Measurements from ENCODE around the gene CUBN. TPM values are rescaled to one million over a fixed set of nuclear protein-coding genes. Genes with fewer than 3 reads are reported as not detected.
A peak's percentile ranks its signal among the peaks of the same experiment; 100 is the strongest.

Gene CUBN
- total RNA-seq, 8 experiments from 2014 or later = 0.58 to 23.2 (median 1.4) TPM

DNA sequence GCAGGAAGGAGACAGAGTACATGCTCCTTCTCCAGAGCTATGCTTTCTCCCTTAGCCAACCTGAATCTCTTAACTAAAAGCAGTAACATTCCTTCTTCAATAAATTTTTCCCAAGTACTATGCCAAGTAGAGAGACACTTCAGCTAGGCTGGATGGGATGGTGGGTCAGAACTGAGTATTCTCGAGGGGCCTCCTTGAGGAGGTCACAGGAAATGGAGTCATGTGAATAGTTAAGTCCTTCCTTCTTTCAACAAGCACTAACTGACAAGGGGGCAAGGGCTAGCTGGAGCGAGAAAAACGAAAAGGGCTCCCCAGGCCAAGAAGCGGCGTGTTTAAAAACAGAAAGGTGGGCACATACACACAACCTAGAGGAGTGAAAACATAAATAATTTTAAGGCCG lies 317.8 kb downstream of the CUBN start:
- Histone ChIP-seq H3K4me1 (replicated peaks in 1 of 2) (peaks cover 2 to 8% of the 10 kb centered on the region in 2 donors), H3K4me3 (no peak overlapping the region), H3K27ac (no peak overlapping the region)
- in situ Hi-C loops (cut with MboI; ENCODE audit: low pct_unique_long_range_greater_than_20kb in 2 of 9, low sequenced_read_pairs in 9 of 9, unreplicated experiment in 9 of 9) = loop anchor here in 1 of 9 experiments (25.0 kb wide), 1 partner anchor 924 kb away; no protein-coding TSS in a partner anchor
- WGBS, 10 experiments = 60 to 100% (median 93%) methylated on average over 1 to 5 of the region's 6 CpGs
- ATAC-seq (replicated peaks in 6 of 8) = no peak

DNA sequence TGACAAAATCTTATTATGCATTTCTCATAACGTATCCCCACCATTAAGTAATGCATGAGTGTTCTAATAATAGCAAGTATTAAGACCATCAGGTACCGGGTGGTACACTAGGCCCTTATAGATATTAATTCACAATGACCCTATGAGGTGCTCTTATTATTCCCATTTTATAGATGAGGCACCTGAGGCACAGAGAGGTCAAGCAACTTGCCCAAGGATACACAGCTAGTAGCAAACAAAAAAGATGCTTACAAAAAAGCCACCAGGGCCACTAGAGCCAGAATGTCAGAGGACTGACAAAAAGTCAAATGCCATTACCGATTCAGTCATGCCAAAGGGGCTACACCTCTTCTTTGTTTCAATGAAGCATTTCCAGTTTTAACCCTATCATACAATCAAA lies 318.3 kb downstream of the CUBN start:
- WGBS, 10 experiments = 14 to 100% (median 91%) methylated on average over 1 to 3 of the region's 3 CpGs; no CpG with 5 or more reads in 2 of the 10 experiments
- in situ Hi-C loops (cut with MboI; ENCODE audit: low pct_unique_long_range_greater_than_20kb in 2 of 9, low sequenced_read_pairs in 9 of 9, unreplicated experiment in 9 of 9) = loop anchor here in 1 of 9 experiments (25.0 kb wide), 1 partner anchor 924 kb away; no protein-coding TSS in a partner anchor
- Histone ChIP-seq H3K27ac (no peak overlapping the region), H3K4me1 (replicated peaks in 1 of 2) (peaks cover 2 to 6% of the 10 kb centered on the region in 2 donors), H3K4me3 (no peak overlapping the region)
- ATAC-seq (replicated peaks in 6 of 8) = no peak

GRCh38 chr10:16809074-16809718 lies 320.4 kb downstream of the CUBN start:
- Histone ChIP-seq H3K27ac (no peak overlapping the region), H3K4me3 (no peak overlapping the region), H3K4me1 (replicated peaks in 1 of 2) (peaks cover 0 to 2% of the 10 kb centered on the region in 2 donors)
- peak in 3 of 8 experiments; percentile 85 to 97 (median 95) for ATAC-seq (replicated peaks in 6 of 8)
- in situ Hi-C loops (cut with MboI; ENCODE audit: low pct_unique_long_range_greater_than_20kb in 2 of 9, low sequenced_read_pairs in 9 of 9, unreplicated experiment in 9 of 9) = loop anchor here in 1 of 9 experiments (25.0 kb wide), 1 partner anchor 922 kb away; no protein-coding TSS in a partner anchor
- WGBS, 10 experiments = 51 to 100% (median 87%) methylated on average over 2 to 6 of the region's 6 CpGs

DNA sequence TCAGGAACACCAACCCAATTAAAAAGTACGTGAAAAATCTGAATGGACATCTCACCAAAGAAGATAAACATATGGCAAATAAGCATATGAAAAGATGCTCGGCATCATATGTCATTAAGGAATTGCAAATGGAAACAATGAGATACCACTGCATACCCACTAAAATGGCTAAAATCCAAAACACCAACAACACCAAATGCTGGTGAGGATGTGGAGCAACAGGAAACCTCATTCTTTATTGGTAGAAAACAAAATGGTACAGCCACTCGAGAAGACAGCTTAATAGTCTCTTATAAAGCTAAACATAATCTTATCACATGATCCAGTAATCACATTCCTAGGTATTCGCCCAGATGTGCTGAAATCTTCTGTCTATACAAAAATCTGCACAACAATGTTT lies 325.5 kb downstream of the CUBN start:
- H3K27ac ChIP-seq = no peak overlapping the region
- ATAC-seq (replicated peaks in 6 of 8) = no peak
- H3K4me3 ChIP-seq = no peak overlapping the region
- H3K4me1 ChIP-seq (replicated peaks in 1 of 2) = no peaks in the 10 kb centered on the region
- WGBS, 10 experiments = 33 to 100% (median 81%) methylated on average over 1 to 4 of the region's 4 CpGs
- in situ Hi-C loops (cut with MboI; ENCODE audit: low pct_unique_long_range_greater_than_20kb in 2 of 9, low sequenced_read_pairs in 9 of 9, unreplicated experiment in 9 of 9) = loop anchor here in 1 of 9 experiments (25.0 kb wide), 1 partner anchor 917 kb away; no protein-coding TSS in a partner anchor

DNA sequence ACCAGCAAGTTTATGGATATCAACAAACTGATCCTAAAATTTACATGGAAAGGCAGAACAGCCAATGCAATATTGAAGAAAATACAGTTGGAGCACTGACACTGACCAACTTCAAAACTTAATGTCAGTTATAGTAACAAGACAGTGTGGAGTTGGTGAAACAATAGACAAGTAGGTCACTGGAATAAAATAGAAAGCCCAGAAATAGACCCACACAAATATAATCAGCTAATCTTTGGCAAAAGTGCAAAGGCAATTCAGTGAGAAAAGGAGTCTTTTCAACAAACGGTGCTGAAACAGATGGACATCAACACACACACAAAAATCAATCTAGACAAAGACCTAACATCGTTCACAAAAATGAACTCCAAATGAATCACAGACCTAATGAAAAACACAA lies 326.1 kb downstream of the CUBN start:
- Histone ChIP-seq H3K27ac (no peak overlapping the region), H3K4me3 (no peak overlapping the region), H3K4me1 (replicated peaks in 1 of 2) (no peaks in the 10 kb centered on the region)
- ATAC-seq (replicated peaks in 6 of 8) = no peak
- whole genome bisulfite sequencing, 10 experiments = 0 to 100% (median 76%) methylated on average over 1 to 2 of the region's 2 CpGs; no CpG with 5 or more reads in 1 of the 10 experiments
- in situ Hi-C loops (cut with MboI; ENCODE audit: low pct_unique_long_range_greater_than_20kb in 2 of 9, low sequenced_read_pairs in 9 of 9, unreplicated experiment in 9 of 9) = loop anchor here in 1 of 9 experiments (25.0 kb wide), 1 partner anchor 916 kb away; no protein-coding TSS in a partner anchor

DNA sequence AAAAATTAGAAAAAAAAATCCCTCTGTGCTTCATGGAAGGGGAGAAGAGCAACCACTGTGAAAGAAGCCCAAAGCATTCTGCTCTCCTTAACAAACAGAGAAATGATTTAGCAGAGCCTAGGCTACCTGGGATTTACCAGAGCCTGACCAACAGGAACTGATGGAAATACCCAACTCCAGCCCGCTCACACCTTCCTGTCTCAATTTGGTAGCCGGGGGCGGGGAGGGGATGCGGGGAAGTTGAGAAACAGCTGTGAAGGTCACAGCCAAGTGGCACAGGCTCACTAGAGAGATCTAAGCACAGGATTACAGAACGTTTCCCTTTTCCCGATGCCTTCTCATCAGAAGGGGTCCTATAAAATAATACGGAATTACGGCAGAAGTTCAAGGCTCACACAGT lies 330.0 kb downstream of the CUBN start:
- in situ Hi-C loops (cut with MboI; ENCODE audit: low pct_unique_long_range_greater_than_20kb in 2 of 9, low sequenced_read_pairs in 9 of 9, unreplicated experiment in 9 of 9) = loop anchor here in 7 of 9 experiments (25.0 kb wide), 2 partner anchors 687 to 912 kb away; no protein-coding TSS in a partner anchor
- H3K4me3 ChIP-seq = no peak overlapping the region
- 57 to 100% (median 94%) methylated on average over 1 to 7 of the region's 8 CpGs; no CpG with 5 or more reads in 1 of the 10 experiments for WGBS, 10 experiments
- H3K4me1 ChIP-seq (replicated peaks in 1 of 2) = no peaks in the 10 kb centered on the region
- H3K27ac ChIP-seq = no peak overlapping the region
- no peak for ATAC-seq (replicated peaks in 6 of 8)

GRCh38 chr10:16798571-16798970 lies 331.0 kb downstream of the CUBN start:
- Histone ChIP-seq H3K27ac (no peak overlapping the region), H3K4me3 (no peak overlapping the region), H3K4me1 (replicated peaks in 1 of 2) (no peaks in the 10 kb centered on the region)
- in situ Hi-C loops (cut with MboI; ENCODE audit: low pct_unique_long_range_greater_than_20kb in 2 of 9, low sequenced_read_pairs in 9 of 9, unreplicated experiment in 9 of 9) = loop anchor here in 6 of 9 experiments (25.0 kb wide), 2 partner anchors 686 to 911 kb away; no protein-coding TSS in a partner anchor
- WGBS, 10 experiments = 79 to 98% (median 93%) methylated on average over 3 to 5 of the region's 5 CpGs; no CpG with 5 or more reads in 1 of the 10 experiments
- ATAC-seq (replicated peaks in 6 of 8) = no peak

- in situ Hi-C loops (cut with MboI; ENCODE audit: low pct_unique_long_range_greater_than_20kb in 2 of 9, low sequenced_read_pairs in 9 of 9, unreplicated experiment in 9 of 9) = loop anchor here in 6 of 9 experiments (25.0 kb wide), 2 partner anchors 683 to 908 kb away; no protein-coding TSS in a partner anchor
- ATAC-seq (replicated peaks in 6 of 8) = no peak
- Histone ChIP-seq H3K4me1 (replicated peaks in 1 of 2) (peaks cover 0 to 2% of the 10 kb centered on the region in 2 donors), H3K27ac (no peak overlapping the region), H3K4me3 (no peak overlapping the region)
- 67 to 100% (median 91%) methylated on average over 1 to 6 of the region's 9 CpGs; no CpG with 5 or more reads in 2 of the 10 experiments for WGBS, 10 experiments
Measured at GRCh38 chr10:16795410-16796073, 334.1 kb downstream of the CUBN start.

GRCh38 chr10:16794005-16794404 lies 335.6 kb downstream of the CUBN start:
- in situ Hi-C loops (cut with MboI; ENCODE audit: low pct_unique_long_range_greater_than_20kb in 2 of 9, low sequenced_read_pairs in 9 of 9, unreplicated experiment in 9 of 9) = loop anchor here in 6 of 9 experiments (25.0 kb wide), 2 partner anchors 682 to 907 kb away; no protein-coding TSS in a partner anchor
- WGBS, 10 experiments = 88 to 100% (median 100%) methylated on average over 1 of the region's 1 CpG; no CpG with 5 or more reads in 5 of the 10 experiments
- no peak overlapping the region for H3K4me3 ChIP-seq
- no peak overlapping the region for H3K27ac ChIP-seq
- peaks cover 8 to 17% of the 10 kb centered on the region in 2 donors for H3K4me1 ChIP-seq (replicated peaks in 1 of 2)
- ATAC-seq (replicated peaks in 6 of 8) = no peak

DNA sequence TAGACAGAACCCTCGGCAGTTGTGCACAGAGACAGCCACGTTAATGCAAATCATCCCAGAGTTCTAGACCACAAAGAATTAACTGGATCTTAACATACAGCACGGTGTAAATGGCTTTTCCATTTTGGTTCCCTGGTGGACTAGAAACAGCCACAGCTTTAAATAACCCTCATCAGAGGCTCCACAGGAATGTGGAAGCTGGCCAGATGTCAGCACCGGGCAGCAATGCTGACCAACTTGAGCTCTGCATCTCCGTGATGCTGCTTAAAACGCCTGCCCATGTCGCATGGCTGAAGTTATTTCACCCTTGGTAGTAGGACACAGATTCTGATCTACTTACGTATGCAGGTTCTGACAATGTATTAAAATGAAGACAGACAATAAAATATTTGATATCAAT lies 336.9 kb downstream of the CUBN start:
- in situ Hi-C loops (cut with MboI; ENCODE audit: low pct_unique_long_range_greater_than_20kb in 2 of 9, low sequenced_read_pairs in 9 of 9, unreplicated experiment in 9 of 9) = loop anchor here in 6 of 9 experiments (25.0 kb wide), 2 partner anchors 680 to 905 kb away; no protein-coding TSS in a partner anchor
- ATAC-seq (replicated peaks in 6 of 8) = no peak
- Histone ChIP-seq H3K27ac (no peak overlapping the region), H3K4me1 (replicated peaks in 1 of 2) (peaks cover 8 to 25% of the 10 kb centered on the region in 2 donors), H3K4me3 (no peak overlapping the region)
- 84 to 100% (median 99%) methylated on average over 1 to 8 of the region's 8 CpGs; no CpG with 5 or more reads in 2 of the 10 experiments for WGBS, 10 experiments

- Histone ChIP-seq H3K27ac (no peak overlapping the region), H3K4me1 (replicated peaks in 1 of 2) (peaks cover 8 to 25% of the 10 kb centered on the region in 2 donors), H3K4me3 (no peak overlapping the region)
- in situ Hi-C loops (cut with MboI; ENCODE audit: low pct_unique_long_range_greater_than_20kb in 2 of 9, low sequenced_read_pairs in 9 of 9, unreplicated experiment in 9 of 9) = loop anchor here in 6 of 9 experiments (25.0 kb wide), 2 partner anchors 677 to 902 kb away; no protein-coding TSS in a partner anchor
- 17 to 100% (median 67%) methylated on average over 1 to 4 of the region's 4 CpGs; no CpG with 5 or more reads in 1 of the 10 experiments for WGBS, 10 experiments
- no peak for ATAC-seq (replicated peaks in 6 of 8)
Measured at GRCh38 chr10:16789765-16790164, 339.8 kb downstream of the CUBN start.

- WGBS, 10 experiments = 0 to 90% (median 63%) methylated on average over 1 to 7 of the region's 7 CpGs
- in situ Hi-C loops (cut with MboI; ENCODE audit: low pct_unique_long_range_greater_than_20kb in 2 of 9, low sequenced_read_pairs in 9 of 9, unreplicated experiment in 9 of 9) = loop anchor here in 6 of 9 experiments (25.0 kb wide), 2 partner anchors 677 to 902 kb away; no protein-coding TSS in a partner anchor
- ATAC-seq (replicated peaks in 6 of 8) = no peak
Measured at GRCh38 chr10:16789261-16789660, 340.4 kb downstream of the CUBN start.

More at GRCh38 chr10:16789261-16789660, 340.4 kb downstream of the CUBN start:
- Histone ChIP-seq H3K4me3 (no peak overlapping the region), H3K4me1 (replicated peaks in 1 of 2) (peaks cover 8 to 25% of the 10 kb centered on the region in 2 donors), H3K27ac (peak overlapping the region in 1 of 2 donors; percentile 58)
